ENCODE data around the gene CHD9NB.
A peak's percentile ranks its signal among the peaks of the same experiment; 100 is the strongest.

The CHD9NB gene

GRCh38 chr16:53093162-53093744 lies 40.6 kb upstream of the CHD9NB start:
- H3K9me3 ChIP-seq (ENCODE audit: insufficient read depth, low read length) = no peaks in the 10 kb centered on the region
- H3K4me3 ChIP-seq (ENCODE audit: low read length) = peak overlapping the region; percentile 8
- H2AFZ ChIP-seq (ENCODE audit: low read depth, low read length) = no peak overlapping the region
- TF ChIP-seq, protein P1, sequence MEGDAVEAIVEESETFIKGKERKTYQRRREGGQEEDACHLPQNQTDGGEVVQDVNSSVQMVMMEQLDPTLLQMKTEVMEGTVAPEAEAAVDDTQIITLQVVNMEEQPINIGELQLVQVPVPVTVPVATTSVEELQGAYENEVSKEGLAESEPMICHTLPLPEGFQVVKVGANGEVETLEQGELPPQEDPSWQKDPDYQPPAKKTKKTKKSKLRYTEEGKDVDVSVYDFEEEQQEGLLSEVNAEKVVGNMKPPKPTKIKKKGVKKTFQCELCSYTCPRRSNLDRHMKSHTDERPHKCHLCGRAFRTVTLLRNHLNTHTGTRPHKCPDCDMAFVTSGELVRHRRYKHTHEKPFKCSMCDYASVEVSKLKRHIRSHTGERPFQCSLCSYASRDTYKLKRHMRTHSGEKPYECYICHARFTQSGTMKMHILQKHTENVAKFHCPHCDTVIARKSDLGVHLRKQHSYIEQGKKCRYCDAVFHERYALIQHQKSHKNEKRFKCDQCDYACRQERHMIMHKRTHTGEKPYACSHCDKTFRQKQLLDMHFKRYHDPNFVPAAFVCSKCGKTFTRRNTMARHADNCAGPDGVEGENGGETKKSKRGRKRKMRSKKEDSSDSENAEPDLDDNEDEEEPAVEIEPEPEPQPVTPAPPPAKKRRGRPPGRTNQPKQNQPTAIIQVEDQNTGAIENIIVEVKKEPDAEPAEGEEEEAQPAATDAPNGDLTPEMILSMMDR (IDR thresholded peaks at IDR 0.05; ENCODE audit: low read depth, low read length) = no peak
- TF ChIP-seq EZH2phosphoT487 (IDR thresholded peaks at IDR 0.05; ENCODE audit: low read depth) = no peak
- no peaks in the 10 kb centered on the region for H3K27me3 ChIP-seq (ENCODE audit: low read depth, low read length)
- peaks cover 82% of the 10 kb centered on the region for H3K4me1 ChIP-seq (ENCODE audit: low read length)
- peak overlapping the region; percentile 61 for H3K4me2 ChIP-seq (ENCODE audit: low read length)
- peaks cover 8% of the 10 kb centered on the region for H3K36me3 ChIP-seq (replicated peaks; ENCODE audit: low read depth, low read length)
- no peaks in the 10 kb centered on the region for H4K20me1 ChIP-seq (ENCODE audit: insufficient read depth, low read length)
- H3K79me2 ChIP-seq (ENCODE audit: low read length) = peaks cover 72% of the 10 kb centered on the region
- peak overlapping the region; percentile 95 for H3K27ac ChIP-seq (ENCODE audit: low read length)
- H3K9ac ChIP-seq (ENCODE audit: low read length) = peak overlapping the region; percentile 76

DNA sequence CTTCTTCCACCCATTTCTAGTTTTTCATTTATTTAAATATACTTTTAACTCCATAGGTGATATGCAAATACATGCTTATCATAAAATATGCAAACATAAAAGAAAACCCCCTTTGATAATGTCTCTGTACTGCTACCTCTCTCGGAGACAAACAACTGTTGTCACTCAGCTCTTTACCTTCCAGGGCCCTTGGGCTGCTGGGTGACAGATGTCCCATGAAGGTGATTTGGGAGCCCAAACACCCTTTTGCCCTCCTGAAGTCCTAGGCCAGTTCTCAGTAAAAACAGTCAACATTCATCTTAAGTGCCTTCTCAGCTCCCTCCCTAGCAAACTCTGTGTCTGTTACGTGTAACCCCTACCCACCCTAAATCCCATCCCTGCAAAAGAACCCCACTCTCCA lies 39.6 kb upstream of the CHD9NB start:
- peaks cover 8% of the 10 kb centered on the region for H3K36me3 ChIP-seq (replicated peaks; ENCODE audit: low read depth, low read length)
- H2AFZ ChIP-seq (ENCODE audit: low read depth, low read length) = no peak overlapping the region
- H4K20me1 ChIP-seq (ENCODE audit: insufficient read depth, low read length) = no peaks in the 10 kb centered on the region
- no peaks in the 10 kb centered on the region for H3K27me3 ChIP-seq (ENCODE audit: low read depth, low read length)
- TF ChIP-seq, protein P1 (IDR thresholded peaks at IDR 0.05; ENCODE audit: low read depth, low read length) = no peak
- no peak for TF ChIP-seq EZH2phosphoT487 (IDR thresholded peaks at IDR 0.05; ENCODE audit: low read depth)
- peak overlapping the region; percentile 36 for H3K4me3 ChIP-seq (ENCODE audit: low read length)
- peaks cover 65% of the 10 kb centered on the region for H3K79me2 ChIP-seq (ENCODE audit: low read length)
- H3K4me2 ChIP-seq (ENCODE audit: low read length) = peak overlapping the region; percentile 87
- peaks cover 73% of the 10 kb centered on the region for H3K4me1 ChIP-seq (ENCODE audit: low read length)
- H3K9ac ChIP-seq (ENCODE audit: low read length) = peak overlapping the region; percentile 57
- H3K9me3 ChIP-seq (ENCODE audit: insufficient read depth, low read length) = no peaks in the 10 kb centered on the region
- peak overlapping the region; percentile 95 for H3K27ac ChIP-seq (ENCODE audit: low read length)

- H3K4me3 ChIP-seq (ENCODE audit: low read length) = peak overlapping the region; percentile 64
- peaks cover 8% of the 10 kb centered on the region for H3K36me3 ChIP-seq (replicated peaks; ENCODE audit: low read depth, low read length)
- peaks cover 72% of the 10 kb centered on the region for H3K4me1 ChIP-seq (ENCODE audit: low read length)
- no peak for TF ChIP-seq EZH2phosphoT487 (IDR thresholded peaks at IDR 0.05; ENCODE audit: low read depth)
- TF ChIP-seq, protein P1 (IDR thresholded peaks at IDR 0.05; ENCODE audit: low read depth, low read length) = no peak
- H3K4me2 ChIP-seq (ENCODE audit: low read length) = peak overlapping the region; percentile 87
- no peaks in the 10 kb centered on the region for H3K27me3 ChIP-seq (ENCODE audit: low read depth, low read length)
- H2AFZ ChIP-seq (ENCODE audit: low read depth, low read length) = no peak overlapping the region
- H3K9ac ChIP-seq (ENCODE audit: low read length) = peak overlapping the region; percentile 88
- peaks cover 58% of the 10 kb centered on the region for H3K79me2 ChIP-seq (ENCODE audit: low read length)
- peak overlapping the region; percentile 95 for H3K27ac ChIP-seq (ENCODE audit: low read length)
- no peaks in the 10 kb centered on the region for H3K9me3 ChIP-seq (ENCODE audit: insufficient read depth, low read length)
- H4K20me1 ChIP-seq (ENCODE audit: insufficient read depth, low read length) = no peaks in the 10 kb centered on the region
These were observed 38.9 kb upstream of the CHD9NB start for GRCh38 chr16:53091466-53092211.

DNA sequence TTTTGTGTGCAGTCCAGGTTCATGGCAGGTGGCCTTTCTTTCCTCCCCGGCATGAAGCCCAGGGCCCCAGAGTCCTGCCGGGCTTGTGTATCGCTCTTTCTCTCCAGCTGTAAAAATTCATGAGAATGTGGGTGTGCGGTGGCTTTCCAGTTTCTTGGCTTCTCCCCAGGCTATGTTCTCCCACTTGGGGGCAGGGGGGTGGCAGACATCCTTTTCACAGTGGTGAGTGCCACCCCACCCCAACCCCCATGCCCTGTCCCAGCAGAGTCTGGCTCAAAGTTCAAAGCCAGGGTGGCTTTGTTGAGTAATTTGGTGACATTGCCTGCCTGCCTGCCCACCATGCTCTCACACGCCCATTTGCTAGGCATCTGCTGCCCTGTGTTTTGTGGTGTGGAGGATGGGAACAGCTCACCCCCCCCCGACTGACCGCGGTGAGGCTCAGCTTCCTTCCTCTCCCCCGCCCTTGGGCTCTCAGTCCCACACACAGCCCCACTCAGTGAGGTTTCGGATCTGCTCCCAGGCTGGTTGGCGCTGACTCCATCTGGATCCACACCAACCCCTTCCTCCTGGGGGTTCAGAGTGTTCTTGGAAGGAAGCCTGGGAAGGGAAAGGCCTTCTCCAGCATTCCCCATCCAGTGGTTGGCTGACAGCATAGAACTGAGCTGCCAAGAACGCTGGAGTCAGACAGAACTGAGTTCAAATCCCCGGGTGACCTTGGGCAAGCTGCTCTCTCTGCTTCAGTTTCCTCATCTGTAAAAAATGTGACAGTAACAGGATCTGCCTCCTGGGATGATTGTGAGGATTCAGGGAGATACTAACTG lies 38.1 kb upstream of the CHD9NB start:
- Histone ChIP-seq H3K4me2 (ENCODE audit: low read length) (peak overlapping the region; percentile 87), H3K27me3 (ENCODE audit: low read depth, low read length) (no peaks in the 10 kb centered on the region), H3K27ac (ENCODE audit: low read length) (peak overlapping the region; percentile 95), H4K20me1 (ENCODE audit: insufficient read depth, low read length) (no peaks in the 10 kb centered on the region), H3K4me1 (ENCODE audit: low read length) (peaks cover 71% of the 10 kb centered on the region), H2AFZ (ENCODE audit: low read depth, low read length) (no peak overlapping the region), H3K36me3 (replicated peaks; ENCODE audit: low read depth, low read length) (peaks cover 8% of the 10 kb centered on the region), H3K79me2 (ENCODE audit: low read length) (peaks cover 50% of the 10 kb centered on the region), H3K4me3 (ENCODE audit: low read length) (peak overlapping the region; percentile 64), H3K9me3 (ENCODE audit: insufficient read depth, low read length) (no peaks in the 10 kb centered on the region), H3K9ac (ENCODE audit: low read length) (peak overlapping the region; percentile 88)
- no peak for TF ChIP-seq EZH2phosphoT487 (IDR thresholded peaks at IDR 0.05; ENCODE audit: low read depth)
- TF ChIP-seq, protein P1 (IDR thresholded peaks at IDR 0.05; ENCODE audit: low read depth, low read length) = no peak

Measured in OCI-LY3 (cell line).